ENCODE results near the gene RAD51B.

The RAD51B gene

DNA sequence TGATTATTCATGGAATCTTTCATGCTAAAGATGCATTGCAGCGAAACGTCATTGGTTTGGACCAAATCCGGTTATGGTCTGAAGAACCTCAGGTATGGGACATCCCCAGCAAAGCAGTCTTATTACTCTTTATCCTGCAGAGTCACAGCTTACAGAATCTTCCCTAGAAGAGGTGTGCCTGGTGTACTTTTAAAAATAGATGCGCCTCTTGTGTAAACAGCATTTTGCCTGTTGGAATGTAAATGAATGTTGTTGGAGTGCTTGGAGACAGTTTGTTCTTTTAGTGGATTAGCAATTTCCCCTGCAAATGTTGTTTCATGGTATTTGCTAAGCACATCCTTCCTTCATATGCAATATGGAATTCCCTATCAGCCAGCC is 730.7 kb downstream of the RAD51B start:
- DNase-seq, result no peak

DNA sequence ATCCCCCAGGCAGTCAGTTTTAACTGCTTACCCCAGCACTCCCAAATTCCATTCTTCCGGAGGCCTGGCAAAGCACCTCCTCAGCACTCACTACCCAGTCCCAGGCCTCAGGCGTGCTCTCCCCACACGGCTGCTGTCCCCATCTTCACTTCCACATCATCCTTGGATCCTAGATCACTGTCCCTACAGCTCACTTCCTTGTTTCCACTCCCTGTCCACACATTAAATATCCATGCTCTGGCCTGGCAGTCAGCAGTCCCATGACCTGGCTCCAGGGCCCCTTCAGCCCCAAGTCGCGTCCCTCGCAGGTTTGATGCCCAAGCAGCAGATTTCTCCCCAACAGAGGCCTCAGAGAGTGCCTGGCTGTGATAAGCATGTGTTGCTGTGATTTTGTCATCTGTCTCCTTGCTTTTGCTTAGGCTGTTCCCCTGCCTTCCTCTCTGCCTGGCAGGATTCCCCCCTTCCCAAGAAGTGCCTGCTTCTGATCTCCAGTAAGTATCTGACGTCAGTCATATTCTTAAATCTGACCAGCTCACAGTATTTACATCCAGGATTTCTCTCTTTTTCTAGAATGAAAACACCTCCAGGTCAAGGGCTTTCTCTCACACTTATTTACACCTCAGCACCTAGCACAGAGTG is 731.6 kb downstream of the RAD51B start:
- no peak for DNase-seq

DNA sequence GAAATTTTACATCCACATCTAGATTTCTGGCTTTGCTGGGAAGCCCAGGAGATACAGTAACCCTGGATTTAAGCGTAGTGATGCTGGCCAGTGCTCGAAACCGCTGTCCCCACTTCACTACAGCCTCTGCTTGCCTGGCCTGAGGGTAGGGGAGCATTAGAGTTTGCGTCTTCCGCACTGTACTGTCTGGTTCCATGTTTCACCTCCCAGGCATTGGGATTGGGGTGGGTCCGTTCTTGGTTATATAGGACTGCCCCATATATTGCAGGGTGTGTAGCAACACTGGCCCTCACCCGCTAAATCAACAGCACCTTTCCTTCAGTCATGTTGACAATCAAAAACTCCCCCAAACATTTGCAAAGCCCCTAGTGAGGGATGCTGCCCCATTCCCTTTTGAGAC is 732.5 kb downstream of the RAD51B start:
- no peak for DNase-seq

DNA sequence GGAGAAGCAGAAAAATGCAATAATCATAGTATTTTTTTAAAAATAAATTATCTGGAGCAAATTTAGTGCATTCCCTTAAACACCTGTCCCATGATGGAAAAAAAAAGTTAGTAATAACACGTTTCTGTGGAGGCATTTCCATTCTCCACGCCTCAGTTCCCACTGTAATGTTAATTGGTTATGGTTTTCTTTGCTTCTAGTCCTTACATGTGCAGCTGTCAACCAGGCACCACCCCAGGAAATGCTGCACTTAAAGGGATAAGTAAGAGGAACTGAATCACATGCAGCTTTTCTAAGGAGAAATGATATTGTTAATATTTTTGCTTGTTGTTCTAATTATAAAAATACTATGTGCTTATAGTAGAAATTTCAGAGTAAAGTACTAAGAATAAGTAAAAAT is 733.0 kb downstream of the RAD51B start:
- DNase-seq, result no peak

DNA sequence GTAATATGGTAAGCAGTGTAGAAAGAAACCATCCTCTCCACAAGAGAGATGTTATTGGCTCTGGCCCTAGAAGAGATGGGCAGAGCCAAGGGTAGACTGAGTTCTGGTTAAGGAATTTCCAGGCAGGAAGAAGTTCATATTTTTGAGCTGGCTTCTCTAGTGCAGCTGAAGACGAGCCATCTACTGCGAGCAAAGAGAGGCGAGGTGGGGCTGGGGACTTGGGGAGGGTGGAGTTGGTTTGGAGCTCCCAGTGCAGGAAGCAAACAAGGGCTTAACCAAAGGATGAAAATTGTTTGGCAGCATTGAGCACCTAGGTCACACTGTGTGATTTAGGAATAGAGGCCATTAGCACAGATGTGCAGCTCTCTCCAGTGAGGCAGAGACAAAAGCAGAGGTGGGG is 733.7 kb downstream of the RAD51B start:
- DNase-seq, result no peak

DNA sequence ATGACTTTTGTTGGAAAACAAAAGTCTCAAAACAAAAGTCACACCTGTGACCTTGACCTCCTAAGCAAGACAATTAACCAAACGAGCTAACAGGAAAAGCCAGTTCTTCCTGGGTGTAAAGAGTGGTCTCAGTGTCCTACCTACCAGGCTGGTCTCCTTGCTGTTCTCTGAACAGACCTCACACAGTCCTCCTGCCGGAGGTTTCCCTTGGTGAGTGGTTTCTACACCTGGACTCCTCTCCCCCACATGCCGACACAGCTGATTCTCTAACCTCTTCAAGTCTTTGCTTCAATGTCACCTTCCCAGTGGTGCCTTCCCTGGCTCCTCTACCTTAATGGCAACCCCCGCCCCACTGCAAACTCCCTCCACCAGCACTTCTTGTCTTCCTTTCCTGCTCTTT is 734.7 kb downstream of the RAD51B start:
- no peak for DNase-seq

DNA sequence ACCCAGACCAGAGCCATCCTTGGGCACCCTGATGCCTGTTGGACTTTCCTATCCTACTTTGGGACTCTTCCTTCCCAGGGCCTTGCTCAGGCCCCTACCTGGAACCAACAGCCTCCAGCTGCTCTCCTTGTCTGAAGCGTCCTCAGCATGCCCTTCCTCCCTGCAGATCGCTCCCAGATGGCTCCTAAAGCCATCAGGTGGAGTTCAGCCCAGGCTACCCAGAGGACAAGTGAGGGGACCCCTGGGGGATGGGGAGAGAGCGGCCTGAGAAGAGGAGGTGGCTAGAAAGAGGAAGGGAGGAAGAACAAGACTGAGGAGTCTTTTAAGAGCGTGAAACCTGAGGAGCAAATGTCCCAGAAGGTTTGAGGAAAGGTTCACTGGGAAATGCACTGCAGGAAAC is 736.7 kb downstream of the RAD51B start:
- no peak for DNase-seq

DNA sequence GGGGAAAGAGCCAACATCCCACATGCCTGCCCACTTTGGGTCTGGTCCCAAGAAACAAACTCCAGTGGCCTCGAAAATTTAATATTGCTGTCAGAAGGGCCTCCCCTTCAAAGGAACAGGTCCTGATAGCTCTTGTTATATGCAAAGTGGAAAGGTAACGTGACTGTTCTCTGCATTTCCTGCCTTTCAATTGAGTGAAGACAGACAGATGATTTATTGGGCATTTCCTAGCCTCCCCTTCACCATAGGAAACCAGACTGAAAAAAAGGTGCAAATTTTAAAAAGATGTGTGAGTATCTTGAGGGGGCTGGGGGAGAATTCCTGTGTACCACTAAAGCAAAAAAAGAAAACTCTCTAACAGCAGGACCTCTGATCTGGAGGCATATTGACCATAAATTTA is 738.1 kb downstream of the RAD51B start:
- no peak for DNase-seq

DNA sequence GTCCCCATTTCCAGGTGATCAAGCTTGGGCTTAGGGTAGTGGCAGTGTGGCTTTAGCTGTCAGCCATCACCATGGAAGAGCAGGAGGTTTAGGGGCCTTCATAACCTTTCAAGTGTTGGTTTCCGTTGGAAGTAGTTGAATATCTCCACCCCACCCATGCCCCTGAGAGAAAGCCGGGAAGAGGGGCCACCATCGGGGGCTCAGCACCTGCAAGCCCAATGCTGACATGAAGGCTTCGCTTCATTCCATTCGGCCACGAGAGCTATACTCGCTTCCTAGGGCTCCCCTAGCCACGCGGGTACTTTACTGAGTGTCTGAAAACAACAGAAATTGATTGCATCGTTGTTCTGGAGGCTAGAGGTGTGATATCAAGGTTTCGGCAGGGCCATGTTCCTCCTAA is 738.5 kb downstream of the RAD51B start:
- DNase-seq, result no peak

DNA sequence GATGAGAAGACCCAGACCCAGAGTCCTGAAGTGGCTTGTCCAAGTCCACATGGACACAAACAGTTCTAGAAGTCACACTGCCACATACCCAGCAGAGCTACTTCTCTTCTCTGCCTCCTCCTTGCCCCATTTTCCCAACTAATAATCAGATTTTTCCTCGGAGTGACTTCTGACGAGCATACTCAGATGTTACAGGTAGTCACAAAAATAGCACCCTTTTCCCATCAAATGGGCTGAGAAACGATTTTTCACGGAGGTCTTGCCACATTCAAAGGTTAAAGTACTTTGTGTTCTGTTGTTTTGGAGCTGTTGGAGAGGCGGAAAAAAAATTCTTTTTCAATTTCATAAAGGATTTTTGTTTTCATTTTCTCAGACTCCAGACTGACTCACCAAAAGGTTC is 740.4 kb downstream of the RAD51B start:
- no peak for DNase-seq

DNA sequence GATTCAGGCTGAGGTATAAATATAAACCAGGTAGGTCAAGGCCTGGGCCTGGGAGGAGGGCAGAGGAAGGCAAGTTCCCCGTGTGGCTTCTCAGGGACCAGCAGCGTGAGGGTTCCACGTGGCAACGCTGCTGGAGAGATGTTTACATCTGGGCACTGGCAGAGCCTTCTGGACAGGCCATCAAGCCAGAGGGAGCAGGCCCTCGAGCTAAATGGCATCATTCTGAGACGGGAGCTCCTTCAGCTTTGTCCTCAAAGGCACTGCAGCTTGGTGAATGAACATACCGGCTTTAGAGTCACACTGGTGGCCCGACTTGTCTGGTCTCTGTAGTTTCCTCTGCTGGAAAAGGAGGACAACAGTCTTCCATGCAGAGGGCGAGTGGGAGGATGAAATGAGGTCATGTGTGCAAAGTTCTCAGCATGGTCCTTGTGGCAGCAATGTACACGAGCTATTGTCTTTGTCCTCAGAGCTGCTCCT is 742.0 kb downstream of the RAD51B start:
- DNase-seq, result no peak

DNA sequence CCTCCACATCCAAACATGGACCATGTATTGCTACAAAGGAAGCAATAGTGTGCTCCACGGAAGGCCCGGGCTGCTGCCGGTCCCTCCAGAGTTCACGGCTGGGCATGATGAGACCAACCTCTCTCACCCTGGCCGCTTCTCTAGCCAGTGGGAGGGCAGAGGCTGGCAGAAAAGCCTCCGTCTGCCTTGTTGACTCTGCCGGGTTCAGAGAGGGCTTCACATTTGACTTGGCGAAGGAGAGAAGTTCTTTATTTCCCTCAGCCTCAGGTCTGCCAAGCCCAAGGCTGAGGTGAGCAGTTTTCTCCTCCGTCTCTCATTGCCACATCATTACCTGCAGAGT is 743.3 kb downstream of the RAD51B start:
- no peak for DNase-seq

DNA sequence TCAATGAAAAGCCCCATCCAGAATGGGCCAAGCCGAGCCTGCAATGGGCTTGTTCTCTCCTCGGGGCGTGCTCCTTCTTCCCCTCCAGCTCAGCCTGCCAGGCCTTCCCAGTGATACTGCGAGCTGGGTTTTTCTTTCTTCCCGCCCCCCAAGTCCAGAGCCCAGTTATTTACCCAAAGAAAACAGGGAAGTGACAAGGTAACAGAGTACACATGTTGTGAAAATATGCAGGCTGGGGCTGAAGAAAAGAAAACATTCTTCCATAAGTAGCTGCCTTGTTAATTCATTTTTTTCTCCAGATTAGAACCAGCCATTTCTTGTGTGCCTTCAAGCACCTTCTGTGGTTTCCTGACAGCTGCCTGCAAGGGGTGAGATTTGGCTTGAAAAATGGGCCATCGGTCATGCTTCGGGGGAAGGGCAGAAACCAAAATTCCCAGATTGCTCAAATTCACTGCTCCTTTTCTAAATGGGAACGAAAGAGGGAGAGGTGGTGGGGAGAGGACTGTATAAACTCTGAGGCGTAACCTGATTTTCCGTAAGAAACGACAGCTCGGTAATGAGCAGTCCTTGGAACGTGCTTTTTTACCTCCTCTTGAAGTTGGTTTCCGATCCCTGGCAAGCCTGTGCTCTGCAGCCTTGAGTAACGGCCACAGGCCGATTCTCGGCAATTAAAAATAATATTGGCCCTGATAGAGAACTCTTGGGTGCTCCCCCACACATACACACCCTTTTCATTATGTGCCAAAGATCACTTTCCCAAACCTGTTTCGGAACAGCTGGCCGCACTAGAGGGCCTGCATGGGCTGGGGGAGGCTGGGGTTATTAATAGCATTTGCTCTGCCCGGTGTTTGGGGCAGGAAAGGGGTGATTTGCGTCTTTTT is 743.9 kb downstream of the RAD51B start:
- DNase-seq, result no peak

DNA sequence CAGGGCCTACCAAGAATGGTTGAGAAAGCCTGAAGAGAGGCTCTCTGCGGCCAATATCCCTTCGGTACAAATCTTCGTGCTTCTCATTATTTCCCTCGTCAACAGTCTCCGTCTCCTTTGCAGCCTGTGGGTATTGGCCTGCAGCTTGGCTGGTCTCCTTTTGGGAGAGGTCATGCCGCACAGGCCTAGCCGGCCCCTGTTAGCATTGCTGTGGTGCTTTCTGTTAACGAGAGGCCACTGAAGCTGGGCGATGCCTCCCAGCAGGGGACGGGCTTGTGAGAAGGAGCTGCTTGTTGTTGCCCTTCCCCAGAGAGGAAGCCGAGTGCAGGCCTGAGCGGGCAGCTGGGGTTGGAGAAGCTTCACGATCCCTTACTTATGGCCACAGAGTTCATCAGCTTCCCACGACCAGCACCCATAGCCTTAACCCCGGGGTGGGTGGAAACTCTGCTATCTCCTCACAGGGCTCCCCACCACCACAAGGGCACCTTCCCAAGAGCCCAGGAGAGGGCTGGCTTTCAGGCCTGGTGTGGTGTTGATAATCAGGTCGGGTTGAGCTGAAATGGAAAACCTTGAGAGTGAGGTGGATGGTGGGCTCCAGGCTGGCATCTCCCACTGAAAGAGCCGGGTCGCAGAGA is 744.7 kb downstream of the RAD51B start:
- no peak for DNase-seq

DNA sequence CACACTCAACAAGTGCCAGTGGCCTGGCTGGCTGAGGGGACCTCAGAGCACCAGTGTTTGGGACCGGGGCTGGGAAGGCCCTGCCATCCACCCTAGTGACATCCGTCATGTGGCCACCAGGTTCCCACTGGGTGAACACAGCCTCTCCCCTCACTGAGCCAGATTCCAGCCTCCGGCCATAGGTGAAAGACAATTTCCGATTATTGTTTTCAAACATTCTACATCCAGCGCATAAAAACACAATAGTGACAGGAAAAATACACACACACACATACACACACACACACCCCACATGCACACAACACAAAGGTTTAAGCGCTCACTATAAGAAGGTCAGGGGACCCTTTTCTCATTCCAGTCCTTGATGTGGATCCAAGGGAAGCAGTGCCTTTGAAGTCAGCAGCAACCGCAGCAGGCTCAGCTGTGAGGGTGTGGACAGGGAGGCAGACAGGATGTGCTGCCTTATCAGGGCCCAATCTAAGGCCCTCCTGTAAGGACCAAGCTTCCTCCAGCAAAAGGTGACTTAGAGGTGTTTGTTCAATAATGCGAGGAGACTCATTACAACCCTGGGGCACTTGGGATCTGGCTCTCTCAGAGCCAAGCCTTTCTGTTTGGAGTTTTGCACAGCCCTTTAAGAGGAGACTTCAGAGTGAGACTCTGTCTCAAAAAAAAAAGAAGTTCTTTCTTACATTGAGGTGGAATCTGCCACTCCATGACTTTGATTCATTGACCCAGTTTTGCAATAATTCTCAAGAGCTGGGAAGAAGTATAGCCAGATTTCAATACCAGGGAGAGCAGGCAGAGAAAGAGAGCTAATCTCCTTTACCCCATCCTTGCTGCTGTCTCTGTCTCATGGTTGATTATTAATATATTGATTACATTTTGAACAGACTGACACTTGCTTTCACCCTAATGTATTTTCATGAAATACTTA is 745.5 kb downstream of the RAD51B start:
- DNase-seq, result no peak

DNA sequence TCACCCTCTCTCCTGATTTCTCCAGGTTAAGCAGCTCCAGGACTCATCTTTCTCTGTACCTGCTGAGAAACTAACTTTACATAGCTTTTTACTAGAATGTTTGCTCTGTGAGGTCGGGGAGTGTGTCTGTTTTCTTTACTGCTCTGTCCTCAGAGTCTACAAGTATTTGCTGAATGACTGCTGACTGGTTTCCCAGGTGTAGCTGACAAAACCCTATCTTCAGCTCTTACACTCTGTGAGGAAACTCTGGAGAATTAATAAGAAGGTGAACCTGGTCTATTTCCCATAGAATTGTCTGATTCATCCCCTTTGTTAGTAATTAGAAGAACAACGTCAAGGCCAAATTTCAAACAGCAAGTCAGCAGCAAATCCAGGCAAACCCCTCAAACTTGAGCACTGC is 746.5 kb downstream of the RAD51B start:
- DNase-seq, result no peak

DNA sequence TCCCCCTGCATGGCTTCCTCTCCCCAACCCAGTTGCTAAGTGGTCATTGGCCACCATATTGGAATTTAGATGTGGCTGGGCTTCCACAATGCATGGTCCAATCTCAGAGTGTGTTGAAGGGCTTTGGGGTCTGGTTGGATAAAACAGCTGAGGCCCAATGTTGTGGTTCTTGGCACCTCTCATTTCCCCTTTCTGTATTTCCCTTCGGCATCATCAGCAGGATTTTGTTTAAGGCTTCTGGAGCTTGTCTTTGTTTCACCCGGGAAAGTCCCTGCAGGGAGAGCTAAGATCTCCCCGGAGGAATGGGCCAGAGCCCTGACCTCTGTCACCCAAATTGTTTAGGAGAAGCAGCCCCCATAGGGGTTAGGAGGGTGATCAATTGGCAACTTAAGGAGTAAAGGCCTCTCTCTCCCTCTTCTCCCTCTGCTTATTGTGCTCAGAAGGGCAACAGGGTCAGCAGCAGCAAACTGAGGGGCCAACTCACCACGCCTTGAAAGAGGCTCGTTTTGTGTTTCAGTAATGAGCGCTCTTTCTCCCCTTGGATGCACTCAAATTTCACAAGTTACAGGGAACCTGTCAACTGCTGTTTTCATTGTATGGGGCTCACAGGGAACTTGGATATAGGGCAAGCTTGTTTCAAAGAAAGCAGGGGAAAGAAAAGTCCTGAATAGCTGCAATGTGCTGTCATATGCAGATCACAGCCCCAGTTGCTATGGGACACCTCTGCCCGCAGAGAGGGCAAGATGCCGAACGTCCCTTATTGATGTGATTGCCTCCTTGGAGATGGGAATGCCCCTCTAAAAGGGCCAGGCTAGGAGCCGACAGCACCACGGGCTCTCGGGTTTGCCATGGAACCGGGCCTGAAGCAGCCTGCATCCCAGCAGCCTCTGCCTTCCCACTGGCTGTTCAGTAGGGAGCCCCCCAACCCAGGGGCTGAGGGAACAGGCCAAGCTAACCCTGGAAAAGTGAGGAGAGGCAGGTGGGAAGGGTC is 749.6 kb downstream of the RAD51B start:
- no peak for DNase-seq

DNA sequence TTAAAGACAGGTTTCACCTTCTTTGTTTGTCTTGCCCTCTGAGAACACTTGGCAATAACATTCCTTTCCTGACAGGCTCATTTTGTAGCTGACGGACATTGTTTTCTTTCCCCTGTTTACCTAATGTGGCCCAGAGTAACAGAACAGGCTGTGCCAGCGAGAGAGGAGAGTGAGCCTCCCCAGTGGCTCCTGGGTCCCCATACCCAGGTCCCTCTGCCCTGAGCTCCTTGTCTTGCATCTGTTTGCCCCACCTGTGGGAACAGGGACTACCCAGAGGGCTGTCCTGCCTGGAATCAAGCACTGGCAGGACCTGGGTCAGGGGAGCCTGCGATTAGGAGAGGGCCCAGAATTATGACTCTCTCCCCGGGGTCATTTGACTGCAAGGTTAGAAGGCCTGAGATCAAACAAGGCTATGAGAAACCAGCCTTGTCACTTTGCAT is 750.4 kb downstream of the RAD51B start:
- no peak for DNase-seq

DNA sequence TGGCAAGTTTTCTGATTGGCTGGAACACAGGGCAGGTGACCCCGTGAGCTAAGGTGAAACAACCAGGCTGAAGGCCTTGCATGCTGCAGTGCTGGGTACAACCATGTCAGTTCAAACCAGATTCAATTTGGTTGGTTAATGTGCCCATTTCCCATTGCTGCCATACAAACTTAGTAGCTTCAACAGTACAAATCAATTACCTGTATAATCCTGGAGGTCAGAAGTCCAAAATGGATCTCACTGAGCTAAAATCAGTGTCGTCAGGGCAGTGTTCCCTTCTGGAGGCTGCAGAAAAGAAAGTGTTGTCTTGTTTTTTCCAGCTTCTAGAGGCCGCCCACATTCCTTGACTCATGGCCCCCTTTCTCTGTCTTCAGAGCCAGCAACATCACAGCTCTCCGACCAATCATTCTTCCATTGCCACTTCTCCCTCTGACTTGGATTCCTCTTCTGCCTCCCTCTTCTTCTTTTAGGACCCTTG is 751.6 kb downstream of the RAD51B start:
- DNase-seq, result no peak

DNA sequence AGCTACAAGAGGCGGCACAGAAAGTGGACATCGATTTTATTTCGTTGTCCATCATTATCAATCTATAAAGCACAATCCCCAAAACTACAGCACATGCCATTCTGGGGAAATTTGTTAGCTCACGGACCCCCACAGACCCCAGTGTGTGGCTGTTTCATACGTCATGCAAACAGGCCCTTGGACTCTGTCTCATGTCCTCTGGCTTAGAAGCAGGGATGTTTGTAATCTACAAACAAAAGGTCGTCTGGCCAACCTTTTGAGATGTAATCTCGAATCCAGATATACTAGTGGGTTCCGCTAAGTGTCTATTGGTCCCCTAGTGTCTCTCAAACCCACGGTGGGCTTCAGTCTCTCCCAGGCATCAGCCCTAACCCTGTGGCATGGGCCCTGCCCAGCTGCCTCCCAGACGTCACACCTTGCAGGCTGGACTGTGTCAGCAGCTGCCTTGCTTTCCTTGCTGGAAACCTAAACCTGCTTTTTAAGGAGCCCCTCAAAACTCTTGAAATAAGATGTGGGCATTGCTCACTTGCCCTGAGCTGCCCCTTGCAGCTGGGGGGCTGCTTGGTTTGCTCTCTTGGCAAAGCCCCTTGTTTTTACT is 752.4 kb downstream of the RAD51B start:
- no peak for DNase-seq

DNA sequence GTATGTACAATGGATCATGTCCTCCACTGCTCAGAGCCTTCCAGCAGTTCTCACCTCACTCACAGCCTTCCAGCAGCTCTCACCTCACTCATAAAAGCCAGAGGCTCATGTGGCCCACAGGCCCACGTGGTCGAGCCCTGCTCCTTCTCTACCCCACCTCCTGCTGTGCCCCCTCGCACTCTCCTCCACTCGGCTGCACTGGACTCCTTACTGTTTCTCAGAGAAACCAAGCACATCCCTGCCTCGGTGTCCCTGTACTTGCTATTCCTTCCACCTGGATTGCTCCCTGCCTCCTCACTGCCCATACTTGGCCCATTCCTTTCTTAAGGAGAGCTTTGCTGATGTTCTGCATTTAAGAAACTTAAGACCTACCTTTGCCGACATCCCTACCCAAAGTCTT is 753.5 kb downstream of the RAD51B start:
- DNase-seq, result no peak

Measured in activated CD4-positive, alpha-beta T cell treated with anti-CD3 and anti-CD28 coated beads for 1 hour (primary cell).